Gastroesophageal sphincter (tissue), 3 donors: ENCODE measurements around the gene BNIP2.

Experiments used
- POLR2AphosphoS5 ChIP-seq: sonication (generic); formaldehyde crosslinking; IDR thresholded peaks from one replicate; pipeline ENCODE4 v1.6.1; 2017; ENCODE audit warnings: antibody characterized with exemption
- TF ChIP-seq, protein P1 (sequence below), 4 experiments: fragments of 200-600 bp in 2 of 4; fragments of 450-650 bp in 2 of 4; sonication (generic) in 1 of 4; IDR thresholded peaks; one replicate each; pipeline ENCODE4 v1.5.1; 2017 to 2019; ENCODE audit warnings: antibody characterized with exemption in 4 of 4, mild to moderate bottlenecking in 2 of 4, moderate library complexity in 2 of 4

DNA sequence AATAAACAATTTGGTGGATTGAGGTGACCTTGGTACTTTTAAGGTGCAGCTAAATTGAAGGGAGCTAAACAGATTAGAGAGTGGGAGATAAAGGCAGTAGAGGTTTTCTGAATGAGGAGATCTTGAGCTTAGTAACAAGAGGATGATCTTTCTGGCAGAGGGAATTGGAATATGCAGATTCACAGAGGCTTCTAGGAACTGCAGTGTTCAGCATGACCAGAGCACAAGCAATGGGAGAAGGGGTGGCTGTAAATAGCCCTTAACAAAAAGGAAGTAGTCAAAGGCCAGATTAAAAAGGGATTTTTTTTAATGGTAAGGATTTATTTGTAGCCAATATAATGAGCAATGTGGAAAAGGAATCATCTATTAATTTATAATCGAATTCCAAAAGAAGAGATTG, 5.7 kb upstream of the BNIP2 start:
- no peak for TF ChIP-seq POLR2AphosphoS5
- TF ChIP-seq, protein P1, sequence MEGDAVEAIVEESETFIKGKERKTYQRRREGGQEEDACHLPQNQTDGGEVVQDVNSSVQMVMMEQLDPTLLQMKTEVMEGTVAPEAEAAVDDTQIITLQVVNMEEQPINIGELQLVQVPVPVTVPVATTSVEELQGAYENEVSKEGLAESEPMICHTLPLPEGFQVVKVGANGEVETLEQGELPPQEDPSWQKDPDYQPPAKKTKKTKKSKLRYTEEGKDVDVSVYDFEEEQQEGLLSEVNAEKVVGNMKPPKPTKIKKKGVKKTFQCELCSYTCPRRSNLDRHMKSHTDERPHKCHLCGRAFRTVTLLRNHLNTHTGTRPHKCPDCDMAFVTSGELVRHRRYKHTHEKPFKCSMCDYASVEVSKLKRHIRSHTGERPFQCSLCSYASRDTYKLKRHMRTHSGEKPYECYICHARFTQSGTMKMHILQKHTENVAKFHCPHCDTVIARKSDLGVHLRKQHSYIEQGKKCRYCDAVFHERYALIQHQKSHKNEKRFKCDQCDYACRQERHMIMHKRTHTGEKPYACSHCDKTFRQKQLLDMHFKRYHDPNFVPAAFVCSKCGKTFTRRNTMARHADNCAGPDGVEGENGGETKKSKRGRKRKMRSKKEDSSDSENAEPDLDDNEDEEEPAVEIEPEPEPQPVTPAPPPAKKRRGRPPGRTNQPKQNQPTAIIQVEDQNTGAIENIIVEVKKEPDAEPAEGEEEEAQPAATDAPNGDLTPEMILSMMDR (IDR thresholded peaks at IDR 0.05) = no peak
